Right lung (tissue), 5 donors: ENCODE measurements around the gene BBX. TPM values are rescaled to one million over a fixed set of nuclear protein-coding genes. Genes with fewer than 3 reads are reported as not detected.

Experiments
- DNase-seq, 2 donors: peaks; one replicate each; pipeline ENCODE4 v3.0.0-alpha.2; 2013
- polyA plus RNA-seq, 5 donors: library from polyadenylated mRNA; unstranded; fragments of 120-200 nt; gene quantifications; one replicate each; pipeline versions ENCODE4 v1.2.1 to v1.2.3, GENCODE V29; 2013; ENCODE audit warnings: inconsistent platforms in 1 of 5, low replicate concordance in 1 of 5; ENCODE audit not compliant: insufficient read length in 5 of 5, insufficient read depth in 1 of 5

The BBX gene
- polyA plus RNA-seq, 5 donors, result 29.6 to 59.9 (median 58.1) TPM

- DNase-seq, result no peak
These were observed 73.9 kb downstream of the BBX start for GRCh38 chr3:107596639-107597038.

GRCh38 chr3:107598926-107599771, 76.4 kb downstream of the BBX start:
- DNase-seq, result peak; percentile 20 to 33

GRCh38 chr3:107599772-107600145, 77.0 kb downstream of the BBX start:
- DNase-seq, result no peak

- no peak for DNase-seq
These were observed 78.0 kb downstream of the BBX start for GRCh38 chr3:107600780-107601179.

- DNase-seq, result peak in 1 of 2 donors; percentile 17
These were observed 81.5 kb downstream of the BBX start for GRCh38 chr3:107604057-107604822.

- no peak for DNase-seq
These were observed 89.2 kb downstream of the BBX start for GRCh38 chr3:107611775-107612469.

GRCh38 chr3:107612664-107613084, 89.9 kb downstream of the BBX start:
- no peak for DNase-seq

- DNase-seq, result no peak
These were observed 96.8 kb downstream of the BBX start for GRCh38 chr3:107619549-107619948.

GRCh38 chr3:107620534-107620933, 97.8 kb downstream of the BBX start:
- DNase-seq, result no peak

- no peak for DNase-seq
These were observed 98.7 kb downstream of the BBX start for GRCh38 chr3:107621465-107621864.

- DNase-seq, result no peak
These were observed 105.3 kb downstream of the BBX start for GRCh38 chr3:107627962-107628542.

GRCh38 chr3:107629566-107629965, 106.8 kb downstream of the BBX start:
- no peak for DNase-seq

- DNase-seq, result no peak
These were observed 108.0 kb downstream of the BBX start for GRCh38 chr3:107630779-107631178.

- no peak for DNase-seq
These were observed 109.8 kb downstream of the BBX start for GRCh38 chr3:107632576-107632975.

GRCh38 chr3:107633327-107634098, 110.8 kb downstream of the BBX start:
- DNase-seq, result no peak

- DNase-seq, result no peak
These were observed 111.3 kb downstream of the BBX start for GRCh38 chr3:107634099-107634489.

GRCh38 chr3:107637416-107638183, 114.8 kb downstream of the BBX start:
- DNase-seq, result no peak

- DNase-seq, result peak; percentile 27 to 31
These were observed 119.0 kb downstream of the BBX start for GRCh38 chr3:107641572-107642307.

GRCh38 chr3:107643038-107643883, 120.5 kb downstream of the BBX start:
- no peak for DNase-seq
